Measurements from ENCODE around the gene WFIKKN2. TPM values are rescaled to one million over a fixed set of nuclear protein-coding genes. Genes with fewer than 3 reads are reported as not detected.

The WFIKKN2 gene
- total and polyA plus RNA-seq, 2 of the 13 experiments (the other 11 are each of a cell fraction or from before 2014, with no cell fraction given): not detected

GRCh38 chr17:50845240-50846147 lies 10.1 kb downstream of the WFIKKN2 start:
- H3K79me2 ChIP-seq (ENCODE audit: insufficient read depth, low read length): no peaks in the 10 kb centered on the region
- TF ChIP-seq SYNCRIP (IDR thresholded peaks at IDR 0.05; ENCODE audit: insufficient read depth, low read depth, low read length) (no peak), ZNF687 (CRISPR knock-in tag; IDR thresholded peaks at IDR 0.05) (peak; percentile 40), FOSL1 (CRISPR knock-in tag; IDR thresholded peaks at IDR 0.05; ENCODE audit: borderline replicate concordance) (no peak), ZNF253 (CRISPR knock-in tag; IDR thresholded peaks at IDR 0.05; ENCODE audit: borderline replicate concordance) (0 out of 2 replicates have a peak, but pooled peaks have one; percentile 38), ATF7 (IDR thresholded peaks at IDR 0.05) (no peak), ATF7 (CRISPR knock-in tag; IDR thresholded peaks at IDR 0.05) (0 out of 2 replicates have a peak, but pooled peaks have one; percentile 50), RBM22 (optimal IDR thresholded peaks at IDR 0.05; ENCODE audit: low read length) (no peak), ZKSCAN5 (CRISPR knock-in tag; IDR thresholded peaks at IDR 0.05) (no peak), SALL1 (CRISPR knock-in tag; IDR thresholded peaks at IDR 0.05) (peak; percentile 28; the same call in 1 of the 2 replicates), TFE3 (CRISPR knock-in tag; IDR thresholded peaks at IDR 0.05) (peak; percentile 75), ZNF883 (CRISPR knock-in tag; IDR thresholded peaks at IDR 0.05; ENCODE audit: not compliant biosample characterization) (peak; percentile 21), TEAD3 (CRISPR knock-in tag; optimal IDR thresholded peaks at IDR 0.05; ENCODE audit: borderline replicate concordance) (peak; percentile 48)

More at GRCh38 chr17:50845240-50846147, 10.1 kb downstream of the WFIKKN2 start:
- no peak for ATAC-seq
- Histone ChIP-seq H2AFZ (ENCODE audit: low read length) (no peak overlapping the region), H3K9ac (ENCODE audit: insufficient read depth, low read depth, low read length) (peak overlapping the region; percentile 36), H3K27ac (ENCODE audit: extremely low read length, insufficient read depth, low read length) (no peak overlapping the region), H3K4me2 (ENCODE audit: low read depth, low read length) (peak overlapping the region; percentile 40), H4K20me1 (ENCODE audit: insufficient read depth, low read length) (no peaks in the 10 kb centered on the region), H3K4me1 (ENCODE audit: insufficient read depth, low read length) (peaks cover 56% of the 10 kb centered on the region), H3K27me3 (ENCODE audit: control insufficient read depth in 1 of 2, insufficient read depth in 2 of 2, low read length in 2 of 2) (peaks cover 4 to 53% of the 10 kb centered on the region in 2 experiments; a peak in 4 of 5 replicates), H3K36me3 (replicated peaks in 1 of 2; ENCODE audit: control insufficient read depth in 1 of 2, insufficient read depth in 2 of 2, low read length in 2 of 2) (no peaks in the 10 kb centered on the region), H3K4me3 (replicated peaks in 1 of 3; ENCODE audit: insufficient read depth in 1 of 3, low read depth in 2 of 3, low read length in 3 of 3) (no peak overlapping the region; a peak in 1 of 6 replicates), H3K9me3 (ENCODE audit: low read length) (0 out of 2 replicates have a peak, but pooled peaks cover 6% of the 10 kb centered on the region)
- in situ Hi-C loops (cut with HindIII; ENCODE audit: extremely low pct_ligation_motif_present, low pct_unique_long_range_greater_than_20kb) (no loop called here), intact Hi-C loops (cut with micrococcal nuclease; ENCODE audit: unreplicated experiment) (no loop called here)
- ChIA-PET CTCF (ENCODE audit: low intra/inter-chr PET ratio, low total read pairs) (no interaction called here), POLR2A (interaction anchor here (0.9 to 2.7 kb wide), 6 partner anchors 11 to 43 kb away, joined by 3 to 14 read pairs (median 3); partner anchors contain the start of gene TOB1)
- BruUV-seq (replicated peaks): no TSS peak
- no peak for DNase-seq (ENCODE audit: low spot score)
- WGBS (ENCODE audit: low lambda C conversion rate): 33% methylated on average over 12 of the region's 12 CpGs
- FAIRE-seq: no peak
